HG03565 (cell line): ENCODE measurements around the gene RBMS3.

ENCODE experiments used
- ATAC-seq: cut with Tn5 transposase; IDR thresholded peaks from one replicate; pipeline ENCODE4 v1.9.1; 2021; ENCODE audit warnings: mild to moderate bottlenecking, moderate library complexity; ENCODE audit not compliant: unreplicated experiment

RBMS3 gene

DNA sequence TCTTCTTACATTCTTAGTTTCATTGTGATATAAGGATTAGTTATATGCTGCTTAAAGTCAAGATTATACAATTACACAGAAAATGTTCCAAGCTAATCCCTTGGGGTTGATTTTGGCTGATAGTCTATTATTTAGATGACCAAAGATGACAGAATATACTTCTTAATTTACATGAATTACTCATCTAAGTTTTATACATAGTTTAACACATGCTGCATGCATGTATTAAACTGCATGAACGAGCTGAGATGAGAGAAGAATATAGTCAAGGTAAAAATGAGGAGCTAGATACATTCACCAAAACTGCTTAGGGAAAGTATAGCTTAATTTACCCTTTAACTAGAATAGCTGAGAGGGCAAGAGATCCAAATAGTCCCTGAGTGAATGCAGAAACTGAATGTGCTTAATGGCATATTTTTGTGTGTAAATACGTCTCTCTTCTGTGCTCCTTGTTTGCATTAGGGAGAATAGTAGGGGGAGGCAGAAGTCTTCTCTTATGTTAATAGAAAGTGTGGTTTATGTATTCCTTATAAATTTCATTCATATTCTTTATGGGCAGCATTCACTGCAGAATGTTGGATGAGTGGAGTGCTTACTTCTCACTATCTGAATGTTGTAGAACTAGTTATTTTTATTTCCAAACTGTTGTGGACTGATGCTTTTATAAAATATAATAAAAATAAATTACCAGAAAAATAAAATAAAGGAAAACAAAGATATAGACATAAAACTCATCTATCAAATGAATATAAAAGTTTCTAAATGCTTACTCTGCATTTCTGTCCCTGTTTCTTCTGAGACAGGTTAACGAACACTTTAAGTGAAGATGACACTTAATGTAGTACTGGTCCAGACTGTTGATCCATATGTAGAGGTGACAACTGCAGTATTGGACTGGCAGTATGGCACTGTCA is 327.8 kb downstream of the RBMS3 start:
- no peak for ATAC-seq

DNA sequence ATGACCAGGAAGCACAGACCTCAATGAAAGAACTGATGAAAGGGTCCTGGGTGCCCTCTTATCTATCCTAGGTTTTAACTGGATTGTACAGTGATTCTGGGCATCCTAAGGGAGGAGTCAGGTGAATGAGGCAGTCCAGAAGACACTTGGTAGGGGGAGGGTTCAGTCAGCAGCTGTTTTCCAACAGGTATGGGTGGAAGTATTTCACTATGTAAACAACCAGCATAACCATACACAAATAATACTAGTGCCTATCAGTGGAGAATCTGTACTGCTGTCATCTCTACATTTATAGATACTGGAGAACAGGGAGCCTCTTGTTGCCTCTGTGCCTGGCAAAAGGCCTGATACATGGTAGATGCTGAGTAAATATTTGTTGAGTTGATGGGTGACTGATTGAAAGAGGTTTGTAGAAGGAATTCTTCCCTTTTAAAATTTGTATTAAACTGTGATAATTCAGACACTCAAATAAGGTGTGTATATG is 328.5 kb downstream of the RBMS3 start:
- ATAC-seq, result no peak

DNA sequence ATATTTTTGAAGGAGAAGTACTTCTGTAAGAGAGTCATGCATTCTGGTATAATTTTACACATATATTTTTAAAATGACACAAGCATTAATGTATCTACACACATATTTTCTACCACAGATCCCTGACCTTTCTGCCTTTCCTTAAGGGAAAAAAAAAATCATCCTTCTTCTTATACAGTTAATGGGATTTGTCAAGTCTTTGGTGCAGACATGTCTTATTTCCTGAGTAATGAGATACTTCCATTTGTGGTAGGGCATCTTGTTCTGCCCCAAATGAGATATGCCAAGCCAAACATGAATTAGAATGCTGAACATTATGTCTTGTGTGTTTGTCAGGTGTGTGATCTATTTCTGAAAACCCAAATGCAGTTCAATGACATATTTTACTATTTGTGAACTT is 329.9 kb downstream of the RBMS3 start:
- no peak for ATAC-seq

DNA sequence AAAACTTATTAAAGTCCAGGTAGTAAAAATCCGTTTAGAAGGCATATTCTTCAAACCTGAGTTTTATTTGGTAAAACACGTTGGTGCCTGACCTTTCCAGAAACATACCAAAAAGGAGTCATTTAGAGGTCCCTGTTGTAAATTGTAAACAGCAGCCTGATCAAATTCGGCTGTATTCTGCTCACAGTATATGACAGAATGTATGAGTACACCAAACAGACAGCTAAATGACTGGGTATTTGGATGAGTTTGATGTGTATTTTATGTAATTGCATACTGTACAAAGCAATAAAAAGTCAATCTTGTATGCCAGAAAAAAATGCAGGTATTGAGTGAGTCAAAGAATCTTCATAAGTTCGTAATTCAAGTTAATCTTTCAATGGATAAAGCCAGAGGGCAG is 330.4 kb downstream of the RBMS3 start:
- no peak for ATAC-seq

DNA sequence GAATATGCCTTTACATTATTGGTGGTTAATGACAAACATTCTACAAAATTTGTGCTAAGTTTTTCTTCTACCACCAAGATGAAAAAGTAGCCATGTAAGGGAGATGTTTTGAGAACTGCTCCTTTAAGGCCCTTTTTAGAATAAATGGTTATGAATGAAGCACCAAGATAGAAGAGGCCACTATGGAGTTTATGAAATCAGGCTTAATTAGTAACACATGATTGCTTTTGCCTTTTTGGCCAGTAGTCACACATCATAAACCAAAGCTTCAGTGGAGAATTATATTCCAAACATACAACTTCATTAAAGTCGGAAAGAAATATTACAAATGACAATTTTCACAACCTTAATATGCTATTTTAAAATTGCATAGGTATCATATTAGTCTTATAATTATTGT is 331.7 kb downstream of the RBMS3 start:
- ATAC-seq, result no peak

DNA sequence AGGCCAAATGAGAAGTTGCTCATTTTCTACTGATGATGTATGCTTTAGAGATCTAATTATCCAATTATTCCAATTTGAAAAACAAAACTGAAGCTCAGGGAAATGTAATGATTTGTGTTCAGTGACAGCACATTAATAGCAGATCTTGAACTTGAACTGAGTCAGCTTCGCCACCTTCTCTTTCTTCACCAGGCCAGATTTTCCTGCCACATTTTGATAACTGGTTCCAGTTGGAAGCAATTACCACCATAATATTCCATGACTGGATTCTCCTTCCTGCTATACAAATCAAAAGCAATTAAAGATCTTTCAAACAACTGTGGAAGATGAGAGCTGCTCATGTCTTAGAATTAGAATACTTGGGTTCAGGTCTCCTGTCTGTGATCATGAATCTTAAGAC is 334.1 kb downstream of the RBMS3 start:
- ATAC-seq, result no peak

DNA sequence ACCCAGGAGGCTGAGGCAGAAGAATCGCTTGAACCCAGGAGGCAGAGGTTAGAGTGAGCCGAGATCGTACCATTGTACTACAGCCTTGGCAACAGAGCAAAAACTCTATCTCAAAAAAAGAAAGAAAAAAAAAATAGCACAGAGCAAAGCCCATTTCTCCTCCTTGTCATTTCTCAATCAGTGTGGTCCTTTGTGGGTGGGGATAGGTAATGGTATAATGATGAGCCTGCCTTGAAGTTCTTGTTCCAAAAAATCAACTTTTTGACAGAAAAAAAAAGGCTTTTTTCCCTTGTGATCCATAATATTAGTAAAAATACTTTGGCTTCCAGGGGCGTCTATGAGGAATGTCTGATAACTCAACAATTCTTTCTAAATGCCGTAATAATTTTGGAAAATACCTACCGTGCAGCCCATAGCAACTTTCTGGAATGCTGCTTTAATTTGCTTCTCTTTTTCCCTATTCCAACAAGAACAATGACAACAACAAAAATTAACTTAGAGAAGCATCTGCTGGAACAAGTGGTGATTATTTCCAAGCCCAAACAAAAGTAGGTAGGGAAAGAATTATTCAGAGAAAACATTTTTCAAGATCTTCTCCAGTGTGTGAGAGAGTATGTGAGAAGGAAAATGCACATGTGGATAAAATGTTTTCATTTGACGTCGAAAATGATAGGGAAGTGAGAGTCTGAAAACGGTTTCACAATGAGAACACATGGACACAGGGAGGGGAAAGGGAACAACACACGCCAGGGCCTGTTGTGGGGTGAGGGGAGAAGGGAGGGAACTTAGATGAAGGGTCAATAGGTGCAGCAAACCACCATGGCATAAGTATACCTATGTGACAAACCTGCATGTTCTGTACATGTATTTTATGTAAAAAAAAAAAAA is 337.8 kb downstream of the RBMS3 start:
- ATAC-seq, result no peak

DNA sequence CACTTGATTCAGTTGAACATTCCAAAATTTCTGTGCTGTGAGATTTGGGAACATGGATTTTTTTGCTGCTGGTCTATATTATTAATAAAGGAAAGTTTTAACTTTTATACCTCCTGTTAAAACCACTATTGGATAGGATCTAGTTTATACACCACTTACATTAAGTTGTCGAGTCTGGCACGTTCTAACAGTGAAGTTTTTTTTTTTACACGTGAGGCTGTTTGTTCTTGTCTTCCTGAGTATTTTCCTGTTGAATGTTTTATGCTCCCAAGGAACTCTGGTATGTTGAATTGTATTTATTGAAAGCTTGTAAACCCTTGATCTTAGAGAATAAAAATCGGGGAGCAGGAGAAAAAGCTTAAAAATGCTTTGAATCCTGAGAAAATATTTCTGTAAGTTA is 338.8 kb downstream of the RBMS3 start:
- no peak for ATAC-seq

DNA sequence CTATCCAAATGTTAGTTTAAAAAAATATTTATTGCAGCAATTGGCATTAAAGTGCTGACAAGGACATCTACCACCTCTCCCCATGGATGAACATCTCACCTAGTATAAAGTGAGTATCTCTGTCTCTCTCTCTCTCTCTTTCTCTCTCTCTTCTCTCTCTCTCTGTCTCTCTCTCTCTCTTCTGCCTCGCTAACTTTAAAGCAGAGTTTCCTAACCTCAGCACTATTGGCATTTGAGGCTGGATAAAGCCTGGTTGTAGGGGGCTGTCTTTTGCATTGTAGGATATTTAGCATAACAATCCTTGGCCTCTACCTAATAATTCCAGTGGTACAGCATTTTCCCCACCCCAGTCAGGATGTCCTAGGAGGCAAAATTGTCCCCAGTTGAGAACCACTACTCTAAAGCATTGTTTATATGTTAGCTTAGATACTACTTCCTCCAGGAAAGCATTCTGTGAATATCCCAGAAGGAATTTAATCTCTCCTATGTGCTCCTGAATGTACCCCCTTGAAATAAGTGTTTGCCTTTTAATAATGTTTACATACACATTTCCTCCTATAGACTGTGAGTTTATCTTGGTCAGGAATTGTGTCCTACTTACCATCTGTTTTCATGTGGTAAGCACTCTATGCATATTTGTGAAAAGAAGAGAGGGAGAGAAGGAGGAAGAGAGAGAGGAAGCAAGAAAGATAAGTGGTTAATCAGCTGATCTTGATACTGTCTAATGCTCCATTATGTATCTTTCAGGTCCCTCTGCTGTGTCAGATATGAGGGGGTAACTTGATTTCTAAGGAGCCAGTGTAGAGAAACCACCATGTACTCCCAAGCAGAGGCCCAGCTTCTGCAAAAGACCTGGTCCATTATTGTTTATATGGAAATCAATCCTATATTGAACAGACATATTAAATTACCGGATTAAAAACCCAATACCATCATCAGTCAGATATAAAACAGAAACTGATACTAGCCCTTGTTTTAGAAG is 346.6 kb downstream of the RBMS3 start:
- no peak for ATAC-seq

DNA sequence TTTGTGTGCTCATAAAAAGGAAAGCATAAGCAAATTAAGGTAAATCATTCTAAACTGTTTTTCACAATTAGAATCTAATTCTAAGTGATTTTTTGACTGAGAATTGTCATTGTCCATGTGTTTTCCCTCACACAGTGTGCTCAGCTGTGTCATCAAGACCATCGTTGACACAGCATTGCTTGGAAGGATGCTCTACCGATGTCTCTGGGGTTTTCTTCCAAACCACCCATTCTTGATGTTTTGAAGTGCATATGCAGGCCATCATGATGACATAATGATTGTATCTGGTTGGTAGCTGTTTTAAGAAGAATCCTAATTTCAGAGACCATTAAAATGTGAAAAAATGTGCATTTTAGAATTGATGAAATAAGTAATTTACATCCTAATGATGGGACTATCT is 347.9 kb downstream of the RBMS3 start:
- no peak for ATAC-seq

DNA sequence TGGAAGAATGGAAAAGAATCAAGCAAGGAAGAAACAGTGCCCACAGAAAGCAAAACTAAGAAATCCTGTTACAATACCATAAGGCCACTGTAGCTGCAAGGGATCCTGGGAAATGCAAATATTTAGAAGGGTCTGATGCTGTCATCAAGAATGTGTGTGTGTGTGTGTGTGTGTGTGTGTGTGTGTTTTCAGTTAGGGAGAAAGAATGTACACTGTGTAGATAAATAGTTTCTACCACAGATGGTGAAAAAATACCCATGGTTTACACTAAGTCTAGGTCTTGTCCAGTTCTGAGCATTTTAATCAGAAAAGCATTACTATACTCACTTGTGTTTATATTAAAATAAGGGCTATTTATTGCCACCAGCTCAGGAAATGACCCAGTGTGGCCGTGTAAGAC is 355.0 kb downstream of the RBMS3 start:
- ATAC-seq, result no peak

DNA sequence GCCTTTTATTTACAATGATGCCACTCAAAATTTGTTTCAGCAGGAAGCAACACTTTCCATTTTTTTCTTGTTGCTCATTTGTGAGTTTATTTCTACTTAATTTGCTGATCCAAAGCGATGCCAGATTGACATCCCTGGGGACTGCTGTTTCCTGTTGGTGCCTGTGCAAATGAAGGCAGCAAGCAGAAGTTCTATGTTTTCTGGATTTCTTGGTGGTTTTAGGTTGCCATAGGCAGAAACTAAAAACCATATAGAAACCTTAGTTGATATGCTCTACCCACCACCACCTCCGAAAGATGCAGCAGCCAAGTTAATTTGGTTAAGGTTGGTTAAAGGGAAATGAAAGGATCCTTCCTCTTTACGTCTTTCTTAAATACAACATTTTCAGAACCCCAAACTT is 356.2 kb downstream of the RBMS3 start:
- ATAC-seq, result no peak

DNA sequence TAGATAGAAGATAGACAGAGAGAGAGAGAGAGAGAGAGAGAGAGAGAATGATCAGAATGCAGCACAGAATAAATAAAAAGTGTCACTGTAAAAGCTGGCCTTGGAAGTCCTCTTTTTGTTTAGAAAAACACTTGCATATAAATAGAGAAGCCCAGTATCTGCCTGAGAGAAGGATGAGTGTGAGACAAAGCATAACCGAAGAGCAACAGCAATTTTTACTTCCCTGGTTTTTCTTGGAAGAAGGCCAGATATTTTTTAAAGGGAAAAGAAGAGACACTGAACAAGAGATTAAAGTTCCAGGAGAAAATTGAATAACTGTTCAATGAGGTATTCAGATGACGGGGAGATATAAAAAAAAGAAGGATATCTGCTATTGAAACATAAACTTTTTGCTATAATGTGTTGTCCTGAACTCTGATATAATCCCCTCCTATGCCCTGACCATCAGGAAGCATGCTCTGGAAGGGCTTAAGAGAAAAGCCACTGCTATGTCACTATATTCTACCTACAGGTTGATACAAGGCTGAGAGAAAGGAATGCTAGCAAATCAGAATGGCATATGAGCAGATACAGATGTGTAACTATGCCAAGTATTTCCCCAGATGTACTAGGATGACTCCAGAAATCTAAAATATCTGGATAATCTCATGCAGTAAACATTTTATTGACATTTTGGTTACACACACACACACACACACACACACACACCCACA is 358.9 kb downstream of the RBMS3 start:
- ATAC-seq, result no peak

DNA sequence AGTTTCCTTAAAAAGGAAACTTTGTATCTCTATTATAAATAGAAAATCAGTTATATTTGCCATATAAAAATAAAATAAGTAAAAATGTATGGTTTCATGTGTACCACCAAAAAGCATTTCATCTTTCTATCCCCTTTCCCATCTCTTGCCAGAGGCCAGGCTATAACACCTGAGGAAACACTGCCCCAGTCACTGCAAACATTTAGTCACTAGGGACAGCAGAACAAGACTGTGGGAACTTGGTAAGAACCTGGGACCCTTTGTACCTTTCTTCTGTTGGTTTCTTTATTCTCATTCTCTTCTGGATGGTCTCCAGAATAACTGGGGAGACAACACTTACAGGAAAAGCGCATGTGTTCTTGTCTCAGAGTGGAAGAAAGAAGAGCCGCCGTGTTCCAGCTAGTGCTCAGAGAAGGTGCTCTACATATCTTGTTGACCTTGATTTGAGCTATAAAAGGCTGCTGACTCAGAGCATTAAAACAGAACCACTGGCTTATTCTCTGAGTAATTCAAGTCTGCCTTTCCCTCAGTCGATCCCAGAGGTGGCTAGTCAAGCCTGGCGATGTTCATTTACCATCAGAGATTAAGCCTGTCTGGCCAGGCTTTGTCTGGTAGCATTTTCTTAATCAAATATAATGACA is 361.6 kb downstream of the RBMS3 start:
- ATAC-seq, result no peak

DNA sequence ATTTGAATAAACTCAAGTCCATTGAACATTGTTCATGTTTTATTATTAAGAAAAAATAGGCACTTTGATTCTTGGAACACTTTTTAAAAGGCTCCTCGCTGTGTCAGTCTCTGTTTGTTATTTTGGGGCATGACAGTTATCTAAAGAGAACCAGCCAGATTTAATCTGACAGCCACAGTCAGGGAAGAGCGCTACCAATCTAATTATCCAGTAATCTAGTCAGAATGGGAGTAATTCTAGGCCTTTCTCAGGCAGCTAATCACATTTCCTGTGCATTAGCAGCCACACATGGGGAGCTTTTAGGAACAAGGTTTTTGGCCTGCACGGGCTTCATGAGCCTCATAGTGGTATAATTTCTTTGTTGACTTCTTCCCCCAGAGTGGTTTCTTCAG is 362.2 kb downstream of the RBMS3 start:
- ATAC-seq, result no peak

DNA sequence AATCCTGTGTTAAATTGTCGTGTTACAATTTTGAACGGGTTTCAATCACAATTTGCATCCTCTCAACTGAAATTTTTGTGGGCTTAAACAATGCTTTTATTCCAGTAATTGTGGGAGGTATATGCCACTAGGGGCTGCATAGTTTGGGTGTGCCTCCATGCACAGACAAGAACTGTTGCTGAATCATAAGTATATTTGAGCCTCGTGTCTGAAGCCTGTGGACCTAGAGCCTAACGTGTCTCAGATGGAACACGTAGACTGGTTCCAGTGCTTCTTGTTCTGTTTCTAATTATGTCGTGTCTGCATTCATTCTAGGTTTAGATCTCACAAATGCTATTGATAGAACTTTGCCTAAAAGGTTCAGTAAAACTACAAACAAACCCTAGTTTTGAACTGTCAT is 363.4 kb downstream of the RBMS3 start:
- no peak for ATAC-seq

DNA sequence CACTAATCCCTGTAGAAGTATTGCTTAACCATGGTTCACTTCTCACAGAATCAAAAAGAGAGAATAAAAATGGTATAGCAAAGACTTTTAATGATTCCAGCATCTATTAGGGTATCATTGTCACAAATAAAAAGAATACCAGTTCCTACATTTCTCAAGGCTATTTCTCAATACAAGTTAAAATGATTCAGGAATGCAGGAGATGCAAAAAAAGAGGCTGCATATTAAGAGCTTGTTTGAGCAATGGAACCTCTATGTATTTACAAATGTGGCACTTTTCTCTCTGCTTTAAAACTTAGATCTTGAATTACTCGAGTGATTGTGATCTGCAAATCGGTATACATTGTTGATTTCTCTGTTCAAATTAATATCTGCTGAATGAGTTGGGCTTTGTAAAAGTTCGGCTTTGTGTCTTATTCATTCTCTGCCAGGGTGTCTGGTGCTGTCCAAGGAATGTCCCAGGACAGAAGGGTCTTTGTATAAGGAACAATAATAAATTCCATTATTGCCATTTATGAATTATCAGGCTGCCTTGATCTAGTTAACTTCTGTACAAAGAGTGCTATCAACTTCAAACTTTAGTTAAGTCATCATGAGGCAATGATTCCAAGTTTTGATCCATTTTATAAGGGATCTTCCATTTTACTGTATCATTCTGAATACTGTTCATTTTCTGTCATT is 364.2 kb downstream of the RBMS3 start:
- no peak for ATAC-seq

DNA sequence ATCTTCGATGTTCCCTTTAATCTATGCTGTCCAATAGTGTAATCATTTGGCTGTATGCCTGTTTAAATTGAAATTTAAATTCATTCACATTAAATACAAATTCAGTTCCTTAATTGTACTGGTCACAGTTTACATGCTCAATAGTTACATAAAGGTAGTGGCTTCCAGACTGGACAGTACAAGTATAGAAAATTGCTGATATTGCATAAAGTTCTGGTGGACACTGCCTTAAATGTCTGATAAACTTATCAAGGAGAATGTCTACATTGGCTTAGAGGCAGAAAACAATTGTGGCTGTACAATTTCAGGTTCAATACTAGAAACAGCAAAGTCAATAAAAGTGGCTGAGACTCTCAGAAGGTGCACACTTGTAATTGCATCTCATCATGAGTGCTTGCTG is 365.2 kb downstream of the RBMS3 start:
- no peak for ATAC-seq
